ENCODE data around the gene SYCN. TPM values are rescaled to one million over a fixed set of nuclear protein-coding genes. Genes with fewer than 3 reads are reported as not detected.
A peak's percentile ranks its signal among the peaks of the same experiment; 100 is the strongest.

SYCN gene
- total and polyA plus RNA-seq, 2 of the 8 experiments (the other 6 are each of a cell fraction or from before 2014, with no cell fraction given) = not detected

DNA sequence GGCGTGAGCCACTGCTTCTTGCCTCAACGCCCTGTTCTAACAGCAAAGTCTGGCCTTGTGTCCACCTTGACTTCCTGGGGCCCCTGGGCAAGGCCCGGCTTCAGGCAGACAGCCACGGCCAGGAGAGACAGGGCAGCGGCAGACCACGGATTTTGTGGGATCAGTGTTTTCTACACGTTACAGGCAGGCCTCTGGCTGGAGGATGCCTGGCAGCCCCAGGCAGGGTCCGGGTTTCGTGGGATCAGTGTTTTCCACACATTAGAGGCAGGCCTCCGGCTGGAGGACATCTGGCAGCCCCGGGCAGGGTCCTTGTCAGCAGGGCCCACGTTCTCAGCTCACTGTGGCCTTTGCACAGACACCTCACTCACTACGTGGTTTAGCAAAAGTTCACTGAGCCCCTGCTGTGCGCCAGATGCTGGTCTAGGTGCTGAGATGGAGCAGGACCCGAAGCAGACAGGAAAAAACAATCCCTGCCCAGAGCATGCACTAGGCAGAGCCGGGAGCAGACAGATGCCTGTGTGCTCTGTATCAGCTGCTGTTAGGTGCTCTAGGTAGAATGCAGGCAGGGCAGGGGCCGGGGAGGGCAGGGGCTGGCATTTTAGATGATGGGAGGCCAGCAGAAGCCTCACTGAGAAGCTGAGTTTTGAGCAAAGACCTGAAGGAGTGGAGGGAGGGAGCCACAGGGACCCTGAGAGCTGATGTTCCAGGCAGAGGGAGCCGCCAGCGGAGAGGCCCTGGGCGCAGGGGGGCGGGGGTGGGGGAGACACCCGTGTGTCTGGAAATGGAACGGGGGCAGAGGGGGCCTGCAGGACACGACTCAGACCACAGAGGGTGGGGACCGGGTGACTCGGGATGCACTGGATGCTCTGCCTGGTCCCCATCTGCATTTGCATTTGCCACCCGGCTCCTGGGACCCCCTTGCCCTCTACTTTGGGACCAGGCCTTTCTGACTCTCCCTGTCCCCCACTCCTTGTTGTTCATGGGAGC, 32.3 kb downstream of the SYCN start:
- H3K27ac ChIP-seq (ENCODE audit: low read depth, low read length) = no peak overlapping the region
- H4K8ac ChIP-seq (ENCODE audit: extremely low read depth, insufficient read depth, low read length) = peak overlapping the region; percentile 79; the same call in 1 of the 2 replicates
- no peak overlapping the region for H3K4ac ChIP-seq (replicated peaks; ENCODE audit: insufficient read length, low read depth, low read length)
- H3K9ac ChIP-seq (replicated peaks in 1 of 4; ENCODE audit: extremely low read depth in 1 of 4, low read depth in 3 of 4, low read length in 3 of 4) = no peak overlapping the region
- H3K79me1 ChIP-seq (ENCODE audit: low read depth, low read length) = peaks cover 5% of the 10 kb centered on the region
- no peak overlapping the region for H3K4me2 ChIP-seq (ENCODE audit: insufficient read depth in 1 of 2, low read depth in 2 of 2, low read length in 2 of 2)
- H2BK5ac ChIP-seq (ENCODE audit: low read depth, low read length) = no peak overlapping the region
- no peaks in the 10 kb centered on the region for H3K27me3 ChIP-seq (replicated peaks in 1 of 4; ENCODE audit: control insufficient read depth in 3 of 4, extremely low read depth in 1 of 4, insufficient read depth in 3 of 4, low read length in 3 of 4)
- no peak overlapping the region for H2BK120ac ChIP-seq (replicated peaks; ENCODE audit: low read depth, low read length)
- no peaks in the 10 kb centered on the region for H3K23me2 ChIP-seq (ENCODE audit: low read depth, low read length)
- no peak overlapping the region for H3K4me3 ChIP-seq (ENCODE audit: extremely low read depth in 1 of 4, insufficient read depth in 2 of 4, low read depth in 3 of 4, low read length in 4 of 4)
- H3K56ac ChIP-seq (replicated peaks; ENCODE audit: insufficient read length, low read depth, low read length) = no peak overlapping the region
- FAIRE-seq (no peak), DNase-seq (ENCODE audit: low read depth in 1 of 2, low spot score in 2 of 2) (no peak)
- no peak overlapping the region for H2BK20ac ChIP-seq (ENCODE audit: low read length)
- H3K36me3 ChIP-seq (ENCODE audit: control insufficient read depth in 2 of 4, insufficient read depth in 4 of 4, low read length in 3 of 4) = peaks cover 0 to 22% (median 6%) of the 10 kb centered on the region in 4 experiments; a peak in 3 of 8 replicates
- 90% methylated on average over 21 of the region's 27 CpGs; no CpG with 5 or more reads in 1 of the 2 experiments for WGBS, 2 experiments (ENCODE audit: extremely low coverage in 1 of 2, insufficient coverage in 1 of 2, insufficient read length in 1 of 2, insufficient replicate concordance in 2 of 2, low coverage in 1 of 2, low lambda C conversion rate in 2 of 2, missing lambda C conversion rate in 1 of 2)
- H4K5ac ChIP-seq (ENCODE audit: insufficient read length, low read depth, low read length) = no peak overlapping the region
- no peak overlapping the region for H2AK5ac ChIP-seq (ENCODE audit: low read depth, low read length)
- ChIA-PET CTCF (ENCODE audit: partially characterized antibody) (interaction anchor here (0.9 to 1.2 kb wide), 3 partner anchors 16 to 218 kb away, joined by 3 to 4 read pairs (median 4); partner anchors contain the start of gene SYCN), POLR2A (ENCODE audit: partially characterized antibody) (no interaction called here)
- peaks cover 9 to 19% of the 10 kb centered on the region in 2 experiments for H4K20me1 ChIP-seq (replicated peaks in 1 of 2; ENCODE audit: control insufficient read depth in 1 of 2, insufficient read depth in 2 of 2, low read length in 2 of 2)
- no peak overlapping the region for H2AFZ ChIP-seq (ENCODE audit: low read length)
- no peak overlapping the region for H3K23ac ChIP-seq (ENCODE audit: insufficient read length)
- H3K18ac ChIP-seq (ENCODE audit: extremely low read depth, low read length) = no peak overlapping the region
- H3K9me3 ChIP-seq (ENCODE audit: insufficient read depth in 2 of 2, low read depth in 1 of 2, low read length in 1 of 2) = no peaks in the 10 kb centered on the region
- no peak overlapping the region for H2BK15ac ChIP-seq (ENCODE audit: low read length)
- H4K91ac ChIP-seq (replicated peaks; ENCODE audit: insufficient read length, low read length) = no peak overlapping the region
- H3K79me2 ChIP-seq (ENCODE audit: control insufficient read depth in 1 of 2, insufficient read depth in 2 of 2, low read length in 2 of 2) = peaks cover 0 to 2% of the 10 kb centered on the region in 2 experiments; a peak in 1 of 4 replicates
- H2BK12ac ChIP-seq (ENCODE audit: low read depth, low read length) = no peak overlapping the region
- H3K14ac ChIP-seq (ENCODE audit: insufficient read length) = no peak overlapping the region
- H3K4me1 ChIP-seq (replicated peaks in 1 of 4; ENCODE audit: control insufficient read depth in 3 of 4, insufficient read depth in 4 of 4, low read length in 3 of 4) = peaks cover 2 to 27% (median 14%) of the 10 kb centered on the region in 4 experiments
- TF ChIP-seq SIN3A (conservative IDR thresholded peaks at IDR 0.05 in 1 of 2, IDR thresholded peaks at IDR 0.05 in 1 of 2; ENCODE audit: low read depth in 1 of 2, low read length in 2 of 2) (no peak), SAP30 (IDR thresholded peaks at IDR 0.05; ENCODE audit: insufficient read depth, insufficient replicate concordance, low read length) (no peak), BRCA1 (IDR thresholded peaks at IDR 0.05; ENCODE audit: low read depth, low read length) (no peak)

All from H1 (cell line).